ENCODE results near the gene CYP21A2.

CYP21A2 gene

GRCh38 chr6:32084780-32085179, 46.6 kb downstream of the CYP21A2 start:
- DNase-seq: no peak

GRCh38 chr6:32085759-32086459, 47.7 kb downstream of the CYP21A2 start:
- DNase-seq: no peak

- no peak for DNase-seq
These were observed 48.7 kb downstream of the CYP21A2 start for GRCh38 chr6:32086661-32087573.

GRCh38 chr6:32087574-32088486, 49.6 kb downstream of the CYP21A2 start:
- no peak for DNase-seq

GRCh38 chr6:32088487-32089049, 50.4 kb downstream of the CYP21A2 start:
- no peak for DNase-seq

- DNase-seq: no peak
These were observed 51.0 kb downstream of the CYP21A2 start for GRCh38 chr6:32089082-32089828.

All from DMS79 (cell line).